DOHH2 (cell line): ENCODE data around the gene CNDP1.

Experiments used
- H3F3A ChIP-seq: fragments of 200-600 bp; sonication (generic), shearing (Covaris generic); 2 replicates; pipeline ENCODE4 v1.6.0; 2016; ENCODE audit warnings: antibody characterized with exemption, mild to moderate bottlenecking; ENCODE audit not compliant: control insufficient read depth, insufficient read depth
- H3K27ac ChIP-seq: fragments of 200-600 bp; sonication (generic); 2 replicates; pipeline ENCODE4 v1.5.1; 2014; ENCODE audit warnings: low read depth, mild to moderate bottlenecking, low read length, moderate library complexity
- H3K27me3 ChIP-seq: fragments of 200-600 bp; sonication (generic); 2 replicates; pipeline ENCODE4 v1.6.1; 2014; ENCODE audit warnings: mild to moderate bottlenecking, low read length, mixed read lengths; ENCODE audit not compliant: control insufficient read depth
- H3K36me3 ChIP-seq: fragments of 200-600 bp; sonication (generic); 2 replicates; pipeline ENCODE4 v1.6.1; 2014; ENCODE audit warnings: mild to moderate bottlenecking, low read length, moderate library complexity, mixed read lengths; ENCODE audit not compliant: control insufficient read depth
- H3K4me1 ChIP-seq: fragments of 200-600 bp; sonication (generic); 2 replicates; pipeline ENCODE4 v1.6.1; 2014; ENCODE audit warnings: mild to moderate bottlenecking, low read length, mixed read lengths; ENCODE audit not compliant: control insufficient read depth
- H3K4me2 ChIP-seq: fragments of 200-600 bp; sonication (generic); 2 replicates; pipeline ENCODE4 v1.6.0; 2014; ENCODE audit warnings: mild to moderate bottlenecking, low read length, moderate library complexity
- H3K4me3 ChIP-seq: fragments of 200-600 bp; sonication (generic); 2 replicates; pipeline ENCODE4 v1.5.1; 2014; ENCODE audit warnings: mild to moderate bottlenecking, low read length, mixed read lengths
- H3K79me2 ChIP-seq: fragments of 200-600 bp; sonication (generic); 2 replicates; pipeline ENCODE4 v1.6.1; 2014; ENCODE audit warnings: mild to moderate bottlenecking, low read length, mixed read lengths; ENCODE audit not compliant: control insufficient read depth
- H3K9me2 ChIP-seq: fragments of 200-600 bp; sonication (generic); replicated peaks from 2 replicates; pipeline ENCODE4 v1.6.1; 2014; ENCODE audit warnings: mild to moderate bottlenecking, low read length, mixed read lengths; ENCODE audit not compliant: control insufficient read depth
- H3K9me3 ChIP-seq: fragments of 200-600 bp; sonication (generic); 2 replicates; pipeline ENCODE4 v1.6.1; 2014; ENCODE audit warnings: antibody characterized with exemption, low read length, mixed read lengths; ENCODE audit not compliant: control insufficient read depth, insufficient read depth
- H4K20me1 ChIP-seq: fragments of 200-600 bp; sonication (generic); 2 replicates; pipeline ENCODE4 v1.6.0; 2014; ENCODE audit warnings: low read depth, mild to moderate bottlenecking, antibody characterized with exemption, low read length, moderate library complexity; ENCODE audit not compliant: control insufficient read depth, insufficient read depth
- EZH2phosphoT487 ChIP-seq: fragments of 200-600 bp; sonication (generic); IDR thresholded peaks from 2 replicates; pipeline ENCODE4 v1.6.1; 2017; ENCODE audit warnings: borderline replicate concordance, mild to moderate bottlenecking, antibody characterized with exemption, low read length, moderate library complexity, mixed read lengths
- TF ChIP-seq, protein P1 (sequence below): fragments of 200-600 bp; sonication (generic); IDR thresholded peaks from one replicate; pipeline ENCODE4 v1.5.1; 2014; ENCODE audit warnings: antibody characterized with exemption, mild to moderate bottlenecking, low read depth, low read length; ENCODE audit not compliant: poor library complexity, severe bottlenecking

The CNDP1 gene

DNA sequence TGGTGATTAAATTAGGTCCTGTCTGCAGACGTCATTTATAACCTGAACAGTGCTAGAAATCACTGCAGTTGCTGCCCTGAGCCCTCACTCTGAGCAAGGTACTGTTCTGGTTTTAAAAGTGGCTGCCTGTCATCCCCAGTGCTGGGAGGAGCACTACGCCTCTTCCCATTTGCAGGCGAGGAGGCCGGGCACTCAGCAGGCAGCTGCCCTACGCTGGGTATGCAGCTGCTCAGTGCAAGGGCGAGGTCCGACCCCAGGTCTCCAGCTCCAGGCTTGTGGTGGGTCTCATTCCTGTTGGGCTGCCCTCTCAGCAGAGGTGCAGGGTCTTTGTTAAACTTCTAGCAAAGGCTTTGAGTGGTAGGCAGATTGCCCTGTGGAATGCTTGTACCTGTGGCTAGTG lies 22.5 kb upstream of the CNDP1 start:
- H3K36me3 ChIP-seq, result peaks cover 92% of the 10 kb centered on the region
- TF ChIP-seq, protein P1, sequence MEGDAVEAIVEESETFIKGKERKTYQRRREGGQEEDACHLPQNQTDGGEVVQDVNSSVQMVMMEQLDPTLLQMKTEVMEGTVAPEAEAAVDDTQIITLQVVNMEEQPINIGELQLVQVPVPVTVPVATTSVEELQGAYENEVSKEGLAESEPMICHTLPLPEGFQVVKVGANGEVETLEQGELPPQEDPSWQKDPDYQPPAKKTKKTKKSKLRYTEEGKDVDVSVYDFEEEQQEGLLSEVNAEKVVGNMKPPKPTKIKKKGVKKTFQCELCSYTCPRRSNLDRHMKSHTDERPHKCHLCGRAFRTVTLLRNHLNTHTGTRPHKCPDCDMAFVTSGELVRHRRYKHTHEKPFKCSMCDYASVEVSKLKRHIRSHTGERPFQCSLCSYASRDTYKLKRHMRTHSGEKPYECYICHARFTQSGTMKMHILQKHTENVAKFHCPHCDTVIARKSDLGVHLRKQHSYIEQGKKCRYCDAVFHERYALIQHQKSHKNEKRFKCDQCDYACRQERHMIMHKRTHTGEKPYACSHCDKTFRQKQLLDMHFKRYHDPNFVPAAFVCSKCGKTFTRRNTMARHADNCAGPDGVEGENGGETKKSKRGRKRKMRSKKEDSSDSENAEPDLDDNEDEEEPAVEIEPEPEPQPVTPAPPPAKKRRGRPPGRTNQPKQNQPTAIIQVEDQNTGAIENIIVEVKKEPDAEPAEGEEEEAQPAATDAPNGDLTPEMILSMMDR, result no peak
- TF ChIP-seq EZH2phosphoT487, result no peak
- H3K4me2 ChIP-seq, result no peak overlapping the region
- 0 out of 2 replicates have a peak, but pooled peaks cover 5% of the 10 kb centered on the region for H3K79me2 ChIP-seq
- H3K4me3 ChIP-seq, result no peak overlapping the region
- H3K4me1 ChIP-seq, result no peaks in the 10 kb centered on the region
- H3K27me3 ChIP-seq, result no peaks in the 10 kb centered on the region
- H3K27ac ChIP-seq, result no peak overlapping the region
- no peaks in the 10 kb centered on the region for H3K9me2 ChIP-seq
- H4K20me1 ChIP-seq, result 0 out of 2 replicates have a peak, but pooled peaks cover 3% of the 10 kb centered on the region
- no peaks in the 10 kb centered on the region for H3K9me3 ChIP-seq
- no peaks in the 10 kb centered on the region for H3F3A ChIP-seq

DNA sequence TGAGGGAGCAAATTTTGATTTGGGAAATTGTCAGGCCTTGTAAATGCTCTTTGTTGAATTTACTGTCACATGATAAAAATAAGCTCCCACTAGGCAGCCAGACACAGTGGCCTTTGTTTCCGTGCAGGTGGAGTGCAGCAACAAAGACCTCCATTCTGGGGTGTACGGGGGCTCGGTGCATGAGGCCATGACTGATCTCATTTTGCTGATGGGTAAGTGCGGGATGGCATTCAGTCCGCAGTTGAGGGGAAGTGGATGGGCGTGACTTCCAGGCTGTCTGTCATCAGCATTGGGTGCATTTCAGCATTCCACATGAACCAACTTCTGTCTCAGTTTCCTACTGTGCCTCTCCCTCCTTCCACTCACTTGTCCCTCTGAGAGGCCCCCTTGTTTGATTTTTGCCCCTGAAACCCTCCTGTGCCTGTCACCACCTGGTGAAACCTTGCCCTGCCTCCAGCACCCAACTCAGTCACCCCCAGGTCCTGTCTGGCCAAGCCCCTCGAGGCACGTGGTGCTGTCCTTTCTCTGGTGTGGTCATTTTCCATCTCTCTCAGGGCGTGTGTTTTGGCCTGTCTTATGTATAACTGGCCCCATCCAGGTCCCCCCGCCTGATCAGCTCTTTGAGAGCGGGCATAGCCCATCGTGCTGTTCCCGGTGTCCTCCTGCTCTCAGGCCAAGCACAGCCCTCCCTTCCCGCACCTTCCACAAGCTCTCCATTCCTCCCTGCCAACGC lies 21.8 kb upstream of the CNDP1 start:
- Histone ChIP-seq H3K4me1 (no peaks in the 10 kb centered on the region), H3K4me2 (no peak overlapping the region), H3K9me2 (no peaks in the 10 kb centered on the region), H4K20me1 (0 out of 2 replicates have a peak, but pooled peaks cover 3% of the 10 kb centered on the region), H3K79me2 (0 out of 2 replicates have a peak, but pooled peaks cover 5% of the 10 kb centered on the region), H3K27ac (no peak overlapping the region), H3F3A (no peaks in the 10 kb centered on the region), H3K9me3 (no peaks in the 10 kb centered on the region), H3K4me3 (no peak overlapping the region), H3K36me3 (peaks cover 91% of the 10 kb centered on the region), H3K27me3 (no peaks in the 10 kb centered on the region)
- TF ChIP-seq, protein P1, result no peak
- no peak for TF ChIP-seq EZH2phosphoT487

DNA sequence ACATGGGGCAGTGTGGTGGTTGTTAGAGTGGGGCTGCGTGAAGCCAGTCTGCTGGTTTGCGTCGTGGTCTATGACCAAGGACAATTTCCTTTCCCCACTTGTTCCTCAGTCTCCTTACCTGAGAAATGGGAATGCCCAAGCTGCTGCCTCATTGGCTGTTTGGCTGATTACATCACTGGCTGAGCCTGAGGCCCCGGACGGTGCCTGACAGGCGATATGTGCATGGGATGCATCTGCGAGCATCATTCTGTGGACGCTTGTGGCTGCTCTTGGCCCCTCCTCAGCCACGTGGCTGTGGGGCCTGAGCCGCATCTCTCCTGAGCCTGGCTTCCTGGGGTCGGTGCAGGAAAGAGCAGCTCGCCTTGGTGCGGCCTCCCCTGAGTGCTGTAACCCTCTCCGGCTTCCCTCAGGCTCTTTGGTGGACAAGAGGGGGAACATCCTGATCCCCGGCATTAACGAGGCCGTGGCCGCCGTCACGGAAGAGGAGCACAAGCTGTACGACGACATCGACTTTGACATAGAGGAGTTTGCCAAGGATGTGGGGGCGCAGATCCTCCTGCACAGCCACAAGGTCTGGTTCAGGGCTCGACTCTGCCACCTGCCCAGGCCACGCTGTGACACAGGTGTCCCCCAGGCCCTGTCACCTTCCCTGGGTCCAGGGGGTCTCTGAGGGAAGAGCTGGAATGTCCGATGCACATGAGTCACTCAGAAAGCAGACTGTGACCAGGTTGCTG lies 21.0 kb upstream of the CNDP1 start:
- H4K20me1 ChIP-seq, result 0 out of 2 replicates have a peak, but pooled peaks cover 3% of the 10 kb centered on the region

More for the DNA sequence above, 21.0 kb upstream of the CNDP1 start:
- Histone ChIP-seq H3K9me3 (no peaks in the 10 kb centered on the region), H3K36me3 (peaks cover 86% of the 10 kb centered on the region), H3K4me3 (no peak overlapping the region), H3K27ac (no peak overlapping the region), H3K4me2 (no peak overlapping the region), H3K79me2 (0 out of 2 replicates have a peak, but pooled peaks cover 3% of the 10 kb centered on the region), H3K27me3 (no peaks in the 10 kb centered on the region), H3K4me1 (no peaks in the 10 kb centered on the region), H3K9me2 (no peaks in the 10 kb centered on the region), H3F3A (no peaks in the 10 kb centered on the region)
- TF ChIP-seq, protein P1, result no peak
- TF ChIP-seq EZH2phosphoT487, result no peak
